Measurements from ENCODE around the gene MAGOH.
A peak's percentile ranks its signal among the peaks of the same experiment; 100 is the strongest.

MAGOH gene

GRCh38 chr1:53183095-53183990 lies 55.0 kb downstream of the MAGOH start:
- no peak for DNase-seq

DNA sequence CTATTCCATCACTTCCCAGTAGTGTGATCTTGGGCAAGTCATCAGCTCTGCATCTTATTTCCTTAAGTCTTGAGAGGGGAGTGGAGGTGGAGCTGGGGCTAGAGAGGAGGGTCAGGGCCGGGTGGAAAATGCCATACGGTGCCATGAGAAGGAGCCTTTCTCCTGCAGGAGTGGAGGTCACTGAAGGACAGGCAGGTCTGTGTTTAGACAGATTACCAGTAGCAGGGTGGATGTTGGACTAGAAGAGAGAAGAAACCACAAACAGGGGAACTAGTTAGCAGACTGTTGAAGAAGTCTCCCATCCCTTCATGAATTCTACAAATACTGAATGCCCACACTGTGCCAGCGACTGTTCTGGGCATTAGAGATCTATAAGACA lies 55.6 kb downstream of the MAGOH start:
- DNase-seq = no peak

DNA sequence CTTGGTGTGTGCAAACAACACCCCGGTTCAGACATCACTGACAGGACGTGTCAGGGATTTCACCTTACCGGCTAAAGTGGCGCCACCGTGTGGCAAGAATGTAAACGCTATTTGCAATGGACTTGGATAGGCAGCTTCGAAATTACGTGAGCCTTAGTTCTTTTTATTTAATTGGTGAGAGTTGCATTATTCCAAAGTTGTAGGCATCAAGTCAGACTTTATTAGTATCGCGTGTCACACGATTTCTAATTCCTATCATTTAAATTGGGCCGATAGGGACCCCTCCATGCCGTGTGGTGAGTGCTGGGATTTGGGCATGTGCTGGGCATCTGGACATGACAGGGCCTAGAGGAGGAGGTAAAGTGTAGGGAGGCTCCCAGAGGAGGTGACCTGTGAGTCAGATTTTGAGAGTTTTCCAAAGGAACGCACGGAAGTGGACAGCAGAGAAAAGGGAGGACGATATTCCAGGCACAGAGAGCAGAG lies 56.2 kb downstream of the MAGOH start:
- DNase-seq = peak; percentile 50

DNA sequence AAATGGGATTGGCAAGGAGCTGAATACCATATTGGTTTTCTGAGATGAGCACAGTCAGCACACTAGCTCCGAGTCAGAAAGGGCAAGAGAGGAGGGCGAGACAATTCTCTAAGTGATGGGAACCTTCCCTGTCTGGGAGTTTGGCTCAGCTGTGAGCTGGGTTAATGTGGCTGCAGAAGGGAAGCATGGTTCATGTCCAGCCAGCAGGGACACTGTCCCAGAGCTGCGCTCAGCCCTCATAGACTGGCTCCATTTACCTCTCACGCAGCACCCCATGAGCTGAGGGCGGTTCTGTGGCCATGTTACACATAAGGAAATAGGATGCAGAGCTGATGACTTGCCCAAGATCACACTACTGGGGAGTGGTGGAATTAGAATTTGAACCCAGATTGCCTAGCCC lies 57.4 kb downstream of the MAGOH start:
- no peak for DNase-seq

GRCh38 chr1:53180226-53180625 lies 58.1 kb downstream of the MAGOH start:
- no peak for DNase-seq

All from NCI-H1092 treated with DMSO at 0.1 percent for 48 hours (cell line).